Activated naive CD8-positive, alpha-beta T cell treated with anti-CD3 and anti-CD28 coated beads for 36 hours (primary cell): ENCODE data around the gene CREBBP. TPM values are rescaled to one million over a fixed set of nuclear protein-coding genes. Genes with fewer than 3 reads are reported as not detected.
"Not testable (repeated sequence)": the region's sequence is repeated elsewhere in the genome, so short reads cannot be mapped to it uniquely, and the experiment has no call there.

ENCODE experiments used
- DNase-seq: peaks from one replicate; pipeline ENCODE4 v3.0.0; 2021
- H3K27ac Mint-ChIP-seq: one replicate; pipeline ENCODE4 v1.8.0; 2022; ENCODE audit warnings: mild to moderate bottlenecking, moderate library complexity, mixed read lengths
- H3K27me3 Mint-ChIP-seq: one replicate; pipeline ENCODE4 v1.8.0; 2022; ENCODE audit warnings: mild to moderate bottlenecking, mixed read lengths
- H3K36me3 Mint-ChIP-seq: one replicate; pipeline ENCODE4 v1.8.0; 2021; ENCODE audit warnings: mild to moderate bottlenecking, mixed read lengths
- H3K4me1 Mint-ChIP-seq: one replicate; pipeline ENCODE4 v1.8.0; 2021; ENCODE audit warnings: mixed read lengths
- H3K4me3 Mint-ChIP-seq: one replicate; pipeline ENCODE4 v1.8.0; 2022; ENCODE audit warnings: mild to moderate bottlenecking, moderate library complexity, mixed read lengths
- H3K9me3 Mint-ChIP-seq: one replicate; pipeline ENCODE4 v1.8.0; 2022; ENCODE audit warnings: mixed read lengths
- total RNA-seq, 2 experiments: library from RNA; stranded (reverse); gene quantifications; one replicate each; pipeline ENCODE4 v1.2.3, GENCODE V29; 2021

CREBBP gene
- total RNA-seq: 10 to 100 TPM; 30.1 to 32.7 TPM

DNA sequence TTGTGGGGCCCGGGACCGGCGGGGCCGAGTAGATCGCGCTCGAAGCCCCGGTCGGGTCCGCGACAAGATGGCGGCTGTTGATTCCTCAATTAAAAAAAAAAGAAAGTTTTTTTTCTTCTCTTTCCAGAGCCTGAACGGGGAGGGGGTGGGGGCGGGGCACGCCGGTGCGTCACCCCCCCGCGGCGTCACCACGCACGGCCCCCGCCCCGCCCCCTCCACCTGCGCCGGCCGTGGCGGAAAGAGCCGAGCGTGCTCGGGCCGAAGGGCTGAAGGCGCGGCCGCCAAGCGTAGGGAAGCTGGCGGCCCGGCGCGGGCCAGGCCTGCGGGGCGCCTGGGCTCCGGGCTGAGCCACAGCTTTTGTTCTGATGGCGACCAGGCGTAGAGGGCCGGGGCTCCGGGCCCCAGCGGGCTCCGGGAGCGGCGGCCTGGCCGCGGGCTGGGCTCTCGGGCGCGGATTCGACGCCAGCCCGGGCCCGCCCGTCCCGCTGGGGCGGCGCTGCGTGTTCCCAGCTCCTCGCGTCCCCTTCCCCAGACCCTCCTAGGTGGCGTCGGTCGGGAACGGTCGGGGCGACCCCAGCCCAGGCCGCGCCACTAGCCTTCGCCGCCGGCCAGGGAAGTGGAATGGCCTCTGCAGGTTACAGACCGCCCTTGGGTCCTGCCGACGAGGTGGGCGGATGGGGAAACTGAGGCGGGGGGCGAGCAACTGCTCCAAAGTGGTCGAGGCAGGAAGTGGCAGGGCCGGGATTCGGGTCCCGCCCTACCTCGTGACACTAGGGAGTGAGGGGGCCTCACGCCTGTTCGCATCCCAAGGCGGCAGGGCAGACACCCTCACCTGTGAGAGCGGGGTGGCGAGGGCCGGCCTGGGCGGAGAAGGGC, at the start of gene CREBBP:
TSS of gene CREBBP (minus strand) at position 91 of the 876 bp plus-strand sequence. CDS start 797 bp downstream, outside the sequence.
- H3K4me1 Mint-ChIP-seq: peaks cover 35% of the 10 kb centered on the region
- H3K27ac Mint-ChIP-seq: peak within 1 kb of the TSS; percentile 72
- peaks cover 25% of the 10 kb centered on the region for H3K36me3 Mint-ChIP-seq
- peaks cover 8% of the 10 kb centered on the region for H3K27me3 Mint-ChIP-seq
- H3K9me3 Mint-ChIP-seq: no peaks in the 10 kb centered on the region
- DNase-seq: peak; percentile 92
- peak within 1 kb of the TSS; percentile 83 for H3K4me3 Mint-ChIP-seq

DNA sequence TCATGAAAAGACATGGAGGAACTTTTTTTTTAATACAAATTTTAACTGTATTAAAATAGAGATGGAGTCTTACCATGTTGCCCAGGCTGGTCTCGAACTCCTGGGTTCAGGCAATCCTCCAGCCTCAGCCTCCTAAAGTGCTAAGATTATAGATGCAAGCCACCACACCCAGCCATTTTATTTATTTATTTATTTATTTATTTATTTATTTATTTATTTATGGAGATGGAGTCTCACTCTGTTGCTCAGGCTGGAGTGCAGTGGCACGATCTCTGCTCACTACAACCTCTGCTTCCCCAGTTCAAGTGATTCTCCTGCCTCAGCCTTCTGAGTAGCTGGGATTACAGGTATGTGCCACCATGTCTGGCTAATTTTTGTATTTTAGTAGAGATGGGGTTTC, 46.6 kb upstream of the CREBBP start:
- not testable (repeated sequence) for H3K4me1 Mint-ChIP-seq, H3K9me3 Mint-ChIP-seq, H3K36me3 Mint-ChIP-seq, DNase-seq, H3K27ac Mint-ChIP-seq, H3K4me3 Mint-ChIP-seq
- peaks cover 13% of the 10 kb centered on the region for H3K27me3 Mint-ChIP-seq

- H3K9me3 Mint-ChIP-seq: no peaks in the 10 kb centered on the region
- H3K4me3 Mint-ChIP-seq: no peak overlapping the region
- no peak for DNase-seq
- H3K27me3 Mint-ChIP-seq: peaks cover 22% of the 10 kb centered on the region
- H3K4me1 Mint-ChIP-seq: no peaks in the 10 kb centered on the region
- H3K36me3 Mint-ChIP-seq: peaks cover 2% of the 10 kb centered on the region
- H3K27ac Mint-ChIP-seq: no peak overlapping the region
Observed at GRCh38 chr16:3924763-3925162, 44.2 kb upstream of the CREBBP start.

DNA sequence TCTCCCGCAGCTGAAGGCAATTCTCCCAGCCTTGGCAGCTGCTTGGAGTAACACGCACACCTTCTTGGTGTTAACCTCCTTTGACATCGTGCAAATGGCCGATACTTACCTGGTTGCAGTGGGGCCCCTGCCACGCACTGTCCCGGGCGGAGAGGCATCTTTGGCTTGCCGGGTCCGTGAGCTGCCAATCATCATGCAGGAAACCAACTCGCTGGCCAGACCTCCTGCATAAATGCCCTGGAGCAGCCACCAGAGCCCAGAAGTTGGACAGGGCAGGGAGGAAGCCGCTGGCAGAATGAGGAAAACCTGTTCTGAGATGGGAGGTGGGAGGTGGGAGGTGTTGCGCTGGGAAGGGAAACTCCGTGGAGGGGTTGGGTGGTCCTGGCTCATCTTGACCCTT, 41.7 kb upstream of the CREBBP start:
- H3K36me3 Mint-ChIP-seq: peaks cover 2% of the 10 kb centered on the region
- H3K4me3 Mint-ChIP-seq: no peak overlapping the region
- no peak overlapping the region for H3K27ac Mint-ChIP-seq
- H3K9me3 Mint-ChIP-seq: peaks cover 10% of the 10 kb centered on the region
- no peaks in the 10 kb centered on the region for H3K4me1 Mint-ChIP-seq
- peaks cover 25% of the 10 kb centered on the region for H3K27me3 Mint-ChIP-seq
- DNase-seq: no peak

DNA sequence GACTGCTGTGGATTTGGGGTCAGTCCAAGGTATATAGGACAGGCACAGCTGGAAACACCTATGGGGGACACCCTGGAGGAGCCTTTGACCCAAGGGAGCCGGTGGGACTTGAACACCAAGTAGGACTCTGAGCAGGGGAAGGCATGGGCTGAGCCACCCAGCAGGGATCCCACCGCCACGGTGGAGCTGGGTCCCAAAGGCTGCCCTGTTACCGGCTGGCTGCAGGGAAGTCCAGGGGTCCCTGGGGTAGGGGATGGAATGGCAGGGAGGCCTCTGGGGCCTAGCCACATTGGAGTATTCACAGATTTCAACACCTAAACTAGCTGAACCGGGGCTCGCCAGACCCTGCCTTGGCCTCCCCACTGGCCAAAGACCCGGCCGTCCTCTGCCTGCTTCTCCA, 39.7 kb upstream of the CREBBP start:
- Mint-ChIP-seq H3K9me3 (peaks cover 13% of the 10 kb centered on the region), H3K36me3 (peaks cover 2% of the 10 kb centered on the region), H3K4me1 (no peaks in the 10 kb centered on the region), H3K27me3 (peaks cover 22% of the 10 kb centered on the region), H3K4me3 (no peak overlapping the region), H3K27ac (no peak overlapping the region)
- DNase-seq: no peak

GRCh38 chr16:3919413-3919812, 38.9 kb upstream of the CREBBP start:
- Mint-ChIP-seq H3K9me3 (peaks cover 13% of the 10 kb centered on the region), H3K4me1 (no peaks in the 10 kb centered on the region), H3K27ac (no peak overlapping the region), H3K27me3 (peaks cover 22% of the 10 kb centered on the region), H3K36me3 (peaks cover 2% of the 10 kb centered on the region), H3K4me3 (no peak overlapping the region)
- DNase-seq: no peak

DNA sequence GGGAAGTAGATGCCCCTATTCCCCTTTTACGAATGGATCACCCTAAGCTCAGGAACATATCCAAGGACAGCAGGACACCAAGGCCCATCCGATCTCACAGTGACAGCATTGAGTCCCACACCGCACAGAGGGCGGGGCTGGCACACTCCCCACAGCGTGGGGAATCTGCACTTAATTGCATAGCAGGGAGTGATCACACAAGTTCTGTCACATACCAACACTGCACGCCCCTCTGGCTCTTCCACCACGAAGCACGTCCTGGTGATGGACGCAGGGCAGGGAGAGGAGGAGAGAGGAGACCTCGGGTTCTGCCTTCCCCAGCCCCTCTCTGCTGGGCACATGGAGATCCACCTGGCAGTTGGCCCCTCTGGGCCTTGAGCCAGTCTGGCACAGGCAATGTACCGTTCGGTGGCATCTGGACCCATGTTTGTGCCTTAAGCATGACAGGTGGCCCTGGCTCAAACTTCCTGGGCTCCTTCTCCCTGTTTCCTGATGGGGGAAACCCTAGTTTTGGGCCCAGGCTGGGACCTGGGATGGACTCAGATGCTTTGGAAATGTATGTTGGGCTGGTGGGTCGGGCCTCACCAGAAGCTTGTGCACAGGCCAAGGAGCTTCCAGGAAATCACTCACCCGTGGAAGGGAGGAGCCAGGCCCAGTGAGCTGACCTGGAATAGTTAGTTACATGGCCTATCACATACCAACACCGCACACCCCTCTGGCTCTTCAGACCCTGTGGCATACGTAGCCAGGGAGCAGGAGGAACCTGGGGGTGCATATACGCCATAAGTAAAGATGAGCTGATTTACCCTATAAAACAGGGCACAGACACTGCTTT, 35.1 kb upstream of the CREBBP start:
- Mint-ChIP-seq H3K9me3 (peaks cover 13% of the 10 kb centered on the region), H3K4me1 (no peaks in the 10 kb centered on the region), H3K27me3 (peaks cover 6% of the 10 kb centered on the region), H3K27ac (no peak overlapping the region), H3K36me3 (peaks cover 2% of the 10 kb centered on the region), H3K4me3 (no peak overlapping the region)
- no peak for DNase-seq

GRCh38 chr16:3912897-3913296, 32.4 kb upstream of the CREBBP start:
- Mint-ChIP-seq H3K27ac (no peak overlapping the region), H3K36me3 (no peaks in the 10 kb centered on the region), H3K9me3 (peaks cover 3% of the 10 kb centered on the region), H3K27me3 (no peaks in the 10 kb centered on the region), H3K4me3 (no peak overlapping the region), H3K4me1 (no peaks in the 10 kb centered on the region)
- no peak for DNase-seq

- Mint-ChIP-seq H3K27ac (no peak overlapping the region), H3K9me3 (peaks cover 3% of the 10 kb centered on the region), H3K36me3 (no peaks in the 10 kb centered on the region), H3K4me3 (no peak overlapping the region), H3K4me1 (no peaks in the 10 kb centered on the region), H3K27me3 (no peaks in the 10 kb centered on the region)
- no peak for DNase-seq
Observed at GRCh38 chr16:3912373-3912772, 31.9 kb upstream of the CREBBP start.

DNA sequence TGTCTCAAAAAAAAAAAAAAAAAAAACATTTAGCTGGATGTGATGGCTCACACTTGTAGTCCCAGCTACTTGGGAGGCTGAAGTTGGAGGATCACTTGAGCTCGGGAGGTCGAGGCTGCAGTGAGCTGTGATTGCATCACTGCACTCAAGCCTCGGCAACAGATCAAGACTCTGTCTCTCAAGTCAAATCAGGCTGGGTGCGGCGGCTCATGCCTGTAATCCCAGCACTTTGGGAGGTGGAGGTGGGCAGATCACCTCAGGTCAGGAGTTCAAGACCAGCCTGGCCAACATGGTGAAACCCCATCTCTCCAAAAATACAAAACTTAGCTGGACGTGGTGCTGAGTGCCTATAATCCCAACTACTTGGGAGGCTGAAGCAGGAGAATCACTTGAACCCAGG, 31.2 kb upstream of the CREBBP start:
- not testable (repeated sequence) for H3K27ac Mint-ChIP-seq, H3K4me1 Mint-ChIP-seq, DNase-seq, H3K4me3 Mint-ChIP-seq, H3K9me3 Mint-ChIP-seq, H3K36me3 Mint-ChIP-seq, H3K27me3 Mint-ChIP-seq

DNA sequence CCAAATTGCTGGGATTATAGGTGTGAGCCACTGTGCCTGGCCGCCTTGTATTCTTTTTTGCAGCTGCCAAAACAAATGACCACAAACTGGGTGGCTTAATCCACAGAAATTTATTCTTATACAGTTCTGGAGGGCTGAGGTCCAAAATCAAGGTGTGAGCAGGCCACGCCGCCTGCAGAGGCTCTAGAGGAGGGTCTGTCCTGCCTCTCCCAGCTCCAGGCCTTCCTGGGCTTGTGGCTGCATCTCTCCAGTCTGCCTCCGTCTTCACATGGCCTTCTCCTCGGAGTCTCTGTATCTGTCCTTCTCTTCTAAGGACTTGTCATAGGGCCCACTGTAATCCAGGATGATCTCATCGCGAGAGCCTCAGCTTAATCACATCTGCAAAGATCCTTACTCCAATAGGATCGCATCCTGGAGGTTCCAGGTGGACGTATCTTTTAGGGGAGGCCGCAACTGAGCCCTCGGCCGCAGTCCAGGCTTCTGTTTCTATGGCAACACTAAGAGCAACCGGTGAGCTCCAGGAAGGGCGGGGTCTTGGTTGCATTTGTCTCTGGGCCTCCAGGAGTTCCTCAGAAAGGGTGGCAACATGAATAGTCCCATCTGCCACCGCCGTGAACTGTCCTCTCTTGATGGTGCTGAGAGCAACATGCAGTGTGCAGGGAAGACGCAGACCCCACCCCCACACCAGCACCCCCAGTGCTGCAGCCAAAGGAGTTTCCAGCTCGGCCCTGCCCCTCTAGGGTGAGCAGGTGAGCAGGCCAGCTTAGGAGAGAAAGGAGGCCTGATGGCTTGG, 29.5 kb upstream of the CREBBP start:
- H3K27me3 Mint-ChIP-seq: no peaks in the 10 kb centered on the region
- H3K4me1 Mint-ChIP-seq: no peaks in the 10 kb centered on the region
- no peak overlapping the region for H3K27ac Mint-ChIP-seq
- no peak for DNase-seq
- H3K4me3 Mint-ChIP-seq: no peak overlapping the region
- H3K36me3 Mint-ChIP-seq: no peaks in the 10 kb centered on the region
- no peaks in the 10 kb centered on the region for H3K9me3 Mint-ChIP-seq

- H3K36me3 Mint-ChIP-seq: no peaks in the 10 kb centered on the region
- no peaks in the 10 kb centered on the region for H3K4me1 Mint-ChIP-seq
- no peak overlapping the region for H3K4me3 Mint-ChIP-seq
- DNase-seq: no peak
- H3K9me3 Mint-ChIP-seq: no peaks in the 10 kb centered on the region
- H3K27me3 Mint-ChIP-seq: no peaks in the 10 kb centered on the region
- H3K27ac Mint-ChIP-seq: no peak overlapping the region
Observed at GRCh38 chr16:3908951-3909437, 28.5 kb upstream of the CREBBP start.

DNA sequence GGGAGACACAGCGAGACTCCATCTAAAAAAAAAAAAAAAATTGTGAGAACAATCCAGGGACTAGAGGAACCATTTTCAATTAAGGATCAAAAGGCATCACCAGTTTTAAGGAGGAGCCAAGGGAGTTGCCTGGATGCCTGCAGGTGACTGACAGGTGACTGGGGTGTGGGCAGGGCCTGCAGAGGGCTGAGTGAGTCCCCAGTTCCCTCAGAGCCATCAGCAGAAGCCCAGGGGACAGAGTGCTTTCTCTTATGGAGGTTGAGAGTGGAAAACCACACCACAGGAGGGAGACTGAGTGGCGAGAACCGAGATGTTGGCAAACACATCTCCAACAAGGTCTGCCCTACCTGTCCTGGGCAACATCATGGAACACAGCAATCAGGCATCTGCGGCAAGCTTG, 27.1 kb upstream of the CREBBP start:
- Mint-ChIP-seq H3K36me3 (no peaks in the 10 kb centered on the region), H3K9me3 (no peaks in the 10 kb centered on the region), H3K27ac (no peak overlapping the region), H3K27me3 (no peaks in the 10 kb centered on the region), H3K4me1 (no peaks in the 10 kb centered on the region), H3K4me3 (no peak overlapping the region)
- DNase-seq: no peak

DNA sequence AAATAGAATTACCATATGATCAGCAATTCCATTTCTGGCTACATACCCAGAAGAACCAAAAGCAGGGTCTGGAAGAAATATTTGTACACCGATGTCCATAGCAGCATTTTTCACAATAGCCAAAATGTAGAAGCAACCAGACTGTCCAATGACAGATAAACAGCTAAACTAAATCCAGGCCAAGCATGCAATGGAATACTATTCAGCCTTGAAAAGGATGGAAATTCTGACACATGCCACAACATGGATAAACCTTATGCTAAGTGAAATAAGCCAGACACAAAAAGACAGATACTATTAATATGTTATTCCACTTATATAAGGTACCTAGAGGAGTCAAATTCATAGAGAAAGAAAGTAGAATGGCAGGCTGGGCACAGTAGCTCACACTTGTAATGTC, 25.9 kb upstream of the CREBBP start:
- H3K9me3 Mint-ChIP-seq: no peaks in the 10 kb centered on the region
- H3K27ac Mint-ChIP-seq: no peak overlapping the region
- no peak for DNase-seq
- H3K4me3 Mint-ChIP-seq: no peak overlapping the region
- H3K27me3 Mint-ChIP-seq: no peaks in the 10 kb centered on the region
- H3K36me3 Mint-ChIP-seq: no peaks in the 10 kb centered on the region
- no peaks in the 10 kb centered on the region for H3K4me1 Mint-ChIP-seq

GRCh38 chr16:3904875-3905274, 24.4 kb upstream of the CREBBP start:
- DNase-seq: no peak
- Mint-ChIP-seq H3K36me3 (no peaks in the 10 kb centered on the region), H3K27ac (no peak overlapping the region), H3K4me1 (no peaks in the 10 kb centered on the region), H3K9me3 (no peaks in the 10 kb centered on the region), H3K27me3 (no peaks in the 10 kb centered on the region), H3K4me3 (no peak overlapping the region)
